Caco-2 (cell line): ENCODE results near the gene DOC2A. TPM values are rescaled to one million over a fixed set of nuclear protein-coding genes. Genes with fewer than 3 reads are reported as not detected.

Experiments
- BruUV-seq: library from RNA; stranded (reverse); fragments of 400-500 nt; replicated peaks from 2 replicates; lab custom pipeline; 2021; lab: Mats Ljungman, UMichigan
- CTCF ChIA-PET: fragments of 300-600 bp; sonication (Branson Sonifier 250); formaldehyde crosslinking; loops from one replicate; lab custom pipeline; 2022; ENCODE audit warnings: antibody characterized with exemption; lab: Charles Lee
- POLR2A ChIA-PET: fragments of 300-600 bp; sonication (Branson Sonifier 250); formaldehyde crosslinking; loops from one replicate; lab custom pipeline; 2022; ENCODE audit warnings: antibody characterized with exemption; lab: Charles Lee
- DNase-seq, 2 experiments: peaks; one replicate each; pipeline versions ENCODE4 v3.0.0 to v3.0.0-alpha.2; 2020 to 2022
- H3K27me3 ChIP-seq: replicated peaks from 2 replicates; pipeline ENCODE4 v1.6.0; 2011; ENCODE audit warnings: low read length; ENCODE audit not compliant: control insufficient read depth, insufficient read depth
- H3K36me3 ChIP-seq: 2 replicates; pipeline ENCODE4 v1.5.1; 2011; ENCODE audit warnings: low read length; ENCODE audit not compliant: control insufficient read depth, insufficient read depth
- H3K4me1 ChIP-seq: fragments of 250-450 bp; sonication (Bioruptor Pico); 2 replicates; pipeline ENCODE4 v1.5.1; 2020; ENCODE audit warnings: mild to moderate bottlenecking
- H3K4me3 ChIP-seq: 2 replicates; pipeline ENCODE4 v1.5.1; 2011; ENCODE audit warnings: low read depth, mild to moderate bottlenecking, control low read depth, low read length
- H3K9me3 ChIP-seq: fragments of 250-450 bp; sonication (Bioruptor Pico); 2 replicates; pipeline ENCODE4 v1.5.1; 2020; ENCODE audit warnings: mild to moderate bottlenecking, moderate library complexity
- H3K27ac Mint-ChIP-seq: one replicate; pipeline ENCODE4 v1.8.0; 2022; ENCODE audit warnings: mixed read lengths; ENCODE audit not compliant: unreplicated experiment
- H3K27me3 Mint-ChIP-seq: one replicate; pipeline ENCODE4 v1.8.0; 2022; ENCODE audit warnings: mixed read lengths; ENCODE audit not compliant: insufficient read depth, unreplicated experiment
- H3K36me3 Mint-ChIP-seq: one replicate; pipeline ENCODE4 v1.8.0; 2022; ENCODE audit warnings: mild to moderate bottlenecking, mixed read lengths; ENCODE audit not compliant: insufficient read depth, unreplicated experiment
- H3K4me1 Mint-ChIP-seq: one replicate; pipeline ENCODE4 v1.8.0; 2022; ENCODE audit warnings: low read depth, mixed read lengths; ENCODE audit not compliant: unreplicated experiment
- H3K4me3 Mint-ChIP-seq: one replicate; pipeline ENCODE4 v1.8.0; 2022; ENCODE audit warnings: mild to moderate bottlenecking, moderate library complexity, mixed read lengths; ENCODE audit not compliant: unreplicated experiment
- H3K9me3 Mint-ChIP-seq: one replicate; pipeline ENCODE4 v1.8.0; 2022; ENCODE audit warnings: mixed read lengths; ENCODE audit not compliant: unreplicated experiment
- intact Hi-C: fragments of 100-400 bp; cut with micrococcal nuclease; formaldehyde crosslinking; loops from one replicate; pipeline ENCODE4 v1.10.0; 2022; ENCODE audit not compliant: unreplicated experiment
- total RNA-seq: library from RNA; stranded (reverse); gene quantifications from 2 replicates; pipeline ENCODE4 v1.2.3, GENCODE V29; 2022
- TF ChIP-seq, protein P1 (sequence below), 2 experiments: fragments of 200-600 bp in 1 of 2; IDR thresholded peaks; 1 replicate in 1 of 2; 2 replicates in 1 of 2; pipeline versions ENCODE4 v1.5.1 to v1.8.0; 2011 to 2022; ENCODE audit warnings: antibody characterized with exemption in 1 of 2, control low read depth in 1 of 2, inconsistent platforms in 1 of 2, low read depth in 1 of 2, low read length in 1 of 2, mild to moderate bottlenecking in 1 of 2, moderate library complexity in 1 of 2; ENCODE audit not compliant: insufficient read depth in 1 of 2, severe bottlenecking in 1 of 2, unreplicated experiment in 1 of 2

The DOC2A gene
- total RNA-seq, 1 experiment from 2014 or later, result 3.5 TPM

GRCh38 chr16:30007378-30007895 is 3.4 kb downstream of the DOC2A start:
- BruUV-seq, result no TSS peak
- Mint-ChIP-seq H3K4me1 (no peaks in the 10 kb centered on the region), H3K27me3 (no peaks in the 10 kb centered on the region), H3K27ac (no peak overlapping the region), H3K36me3 (peaks cover 9% of the 10 kb centered on the region), H3K4me3 (no peak overlapping the region), H3K9me3 (no peaks in the 10 kb centered on the region)
- DNase-seq, result no peak
- TF ChIP-seq, protein P1, sequence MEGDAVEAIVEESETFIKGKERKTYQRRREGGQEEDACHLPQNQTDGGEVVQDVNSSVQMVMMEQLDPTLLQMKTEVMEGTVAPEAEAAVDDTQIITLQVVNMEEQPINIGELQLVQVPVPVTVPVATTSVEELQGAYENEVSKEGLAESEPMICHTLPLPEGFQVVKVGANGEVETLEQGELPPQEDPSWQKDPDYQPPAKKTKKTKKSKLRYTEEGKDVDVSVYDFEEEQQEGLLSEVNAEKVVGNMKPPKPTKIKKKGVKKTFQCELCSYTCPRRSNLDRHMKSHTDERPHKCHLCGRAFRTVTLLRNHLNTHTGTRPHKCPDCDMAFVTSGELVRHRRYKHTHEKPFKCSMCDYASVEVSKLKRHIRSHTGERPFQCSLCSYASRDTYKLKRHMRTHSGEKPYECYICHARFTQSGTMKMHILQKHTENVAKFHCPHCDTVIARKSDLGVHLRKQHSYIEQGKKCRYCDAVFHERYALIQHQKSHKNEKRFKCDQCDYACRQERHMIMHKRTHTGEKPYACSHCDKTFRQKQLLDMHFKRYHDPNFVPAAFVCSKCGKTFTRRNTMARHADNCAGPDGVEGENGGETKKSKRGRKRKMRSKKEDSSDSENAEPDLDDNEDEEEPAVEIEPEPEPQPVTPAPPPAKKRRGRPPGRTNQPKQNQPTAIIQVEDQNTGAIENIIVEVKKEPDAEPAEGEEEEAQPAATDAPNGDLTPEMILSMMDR (IDR thresholded peaks at IDR 0.05; ENCODE audit: insufficient read depth in 1 of 2, low read depth in 1 of 2, low read length in 1 of 2, severe bottlenecking in 1 of 2, unreplicated experiment in 1 of 2), result no peak
- intact Hi-C loops, result no loop called here
- H3K4me3 ChIP-seq, result no peak overlapping the region
- H3K27me3 ChIP-seq, result no peaks in the 10 kb centered on the region
- POLR2A ChIA-PET, result no interaction called here
- no peaks in the 10 kb centered on the region for H3K4me1 ChIP-seq
- CTCF ChIA-PET, result no interaction called here
- no peaks in the 10 kb centered on the region for H3K36me3 ChIP-seq
- H3K9me3 ChIP-seq, result no peaks in the 10 kb centered on the region

- intact Hi-C loops, result no loop called here
- no peaks in the 10 kb centered on the region for H3K9me3 ChIP-seq
- no peak overlapping the region for H3K27ac Mint-ChIP-seq
- H3K27me3 Mint-ChIP-seq, result no peaks in the 10 kb centered on the region
- H3K4me3 Mint-ChIP-seq, result no peak overlapping the region
- H3K36me3 Mint-ChIP-seq, result peaks cover 15% of the 10 kb centered on the region
- H3K4me1 Mint-ChIP-seq, result no peaks in the 10 kb centered on the region
- H3K9me3 Mint-ChIP-seq, result no peaks in the 10 kb centered on the region
- no peak for DNase-seq
- no peak overlapping the region for H3K4me3 ChIP-seq
- no peaks in the 10 kb centered on the region for H3K36me3 ChIP-seq
- H3K4me1 ChIP-seq, result no peaks in the 10 kb centered on the region
- TF ChIP-seq, protein P1 (IDR thresholded peaks at IDR 0.05; ENCODE audit: insufficient read depth in 1 of 2, low read depth in 1 of 2, low read length in 1 of 2, severe bottlenecking in 1 of 2, unreplicated experiment in 1 of 2), result no peak
- POLR2A ChIA-PET, result no interaction called here
- no peaks in the 10 kb centered on the region for H3K27me3 ChIP-seq
- CTCF ChIA-PET, result no interaction called here
- BruUV-seq, result no TSS peak
Measured at GRCh38 chr16:30006659-30007377, 4.0 kb downstream of the DOC2A start.

- no peak for DNase-seq
- H3K4me3 Mint-ChIP-seq, result no peak overlapping the region
- no peak overlapping the region for H3K27ac Mint-ChIP-seq
- H3K9me3 ChIP-seq, result no peaks in the 10 kb centered on the region
- no peak overlapping the region for H3K4me3 ChIP-seq
- no peaks in the 10 kb centered on the region for H3K27me3 ChIP-seq
- intact Hi-C loops, result no loop called here
- ChIA-PET CTCF (interaction anchor here (0.5 to 2.4 kb wide), 3 partner anchors 33 to 106 kb away, joined by 3 to 9 read pairs (median 5); partner anchors contain the start of genes ASPHD1, KCTD13, SEZ6L2 and TAOK2), POLR2A (no interaction called here)
- no peaks in the 10 kb centered on the region for H3K4me1 Mint-ChIP-seq
- TF ChIP-seq, protein P1 (IDR thresholded peaks at IDR 0.05; ENCODE audit: insufficient read depth in 1 of 2, low read depth in 1 of 2, low read length in 1 of 2, severe bottlenecking in 1 of 2, unreplicated experiment in 1 of 2), result no peak
- H3K27me3 Mint-ChIP-seq, result no peaks in the 10 kb centered on the region
- no peaks in the 10 kb centered on the region for H3K4me1 ChIP-seq
- H3K9me3 Mint-ChIP-seq, result no peaks in the 10 kb centered on the region
- no TSS peak for BruUV-seq
- no peaks in the 10 kb centered on the region for H3K36me3 ChIP-seq
- H3K36me3 Mint-ChIP-seq, result peaks cover 18% of the 10 kb centered on the region
Measured at GRCh38 chr16:30006095-30006473, 4.7 kb downstream of the DOC2A start.
